ENCODE measurements around the gene GALE. TPM values are rescaled to one million over a fixed set of nuclear protein-coding genes. Genes with fewer than 3 reads are reported as not detected.
A peak's percentile ranks its signal among the peaks of the same experiment; 100 is the strongest.
"Not testable (repeated sequence)": the region's sequence is repeated elsewhere in the genome, so short reads cannot be mapped to it uniquely, and the experiment has no call there.

The GALE gene
- total RNA-seq, 1 experiment from 2014 or later = 36.2 TPM

DNA sequence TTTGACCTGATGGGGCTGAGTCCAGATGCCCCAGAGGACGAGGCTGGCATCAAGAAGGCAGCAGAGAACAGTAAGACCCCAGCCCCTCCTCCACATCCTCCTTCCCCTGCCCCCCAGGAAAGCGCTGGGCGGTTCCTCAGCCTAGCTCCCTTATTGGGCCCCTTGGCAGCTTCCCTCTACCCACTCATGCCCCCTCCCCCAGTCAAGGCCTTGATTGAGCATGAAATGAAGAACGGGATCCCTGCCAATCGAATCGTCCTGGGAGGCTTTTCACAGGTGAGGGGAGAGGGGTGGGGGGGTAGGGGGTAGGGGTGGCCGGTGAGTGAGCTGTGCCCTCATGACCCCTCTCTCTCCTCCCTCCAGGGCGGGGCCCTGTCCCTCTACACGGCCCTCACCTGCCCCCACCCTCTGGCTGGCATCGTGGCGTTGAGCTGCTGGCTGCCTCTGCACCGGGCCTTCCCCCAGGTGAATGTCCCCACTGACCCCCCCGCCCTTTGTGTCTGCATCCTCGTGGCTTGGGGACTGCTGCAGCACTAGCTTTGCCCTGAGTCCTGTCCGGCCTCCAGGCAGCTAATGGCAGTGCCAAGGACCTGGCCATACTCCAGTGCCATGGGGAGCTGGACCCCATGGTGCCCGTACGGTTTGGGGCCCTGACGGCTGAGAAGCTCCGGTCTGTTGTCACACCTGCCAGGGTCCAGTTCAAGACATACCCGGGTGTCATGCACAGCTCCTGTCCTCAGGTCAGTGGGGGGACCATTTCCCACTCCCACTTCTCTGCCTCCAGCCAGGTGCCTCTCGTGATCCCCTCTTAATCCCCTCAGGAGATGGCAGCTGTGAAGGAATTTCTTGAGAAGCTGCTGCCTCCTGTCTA is 6.5 kb downstream of the GALE start:
- DNase-seq (ENCODE audit: extremely low read depth, low read depth) = no peak

DNA sequence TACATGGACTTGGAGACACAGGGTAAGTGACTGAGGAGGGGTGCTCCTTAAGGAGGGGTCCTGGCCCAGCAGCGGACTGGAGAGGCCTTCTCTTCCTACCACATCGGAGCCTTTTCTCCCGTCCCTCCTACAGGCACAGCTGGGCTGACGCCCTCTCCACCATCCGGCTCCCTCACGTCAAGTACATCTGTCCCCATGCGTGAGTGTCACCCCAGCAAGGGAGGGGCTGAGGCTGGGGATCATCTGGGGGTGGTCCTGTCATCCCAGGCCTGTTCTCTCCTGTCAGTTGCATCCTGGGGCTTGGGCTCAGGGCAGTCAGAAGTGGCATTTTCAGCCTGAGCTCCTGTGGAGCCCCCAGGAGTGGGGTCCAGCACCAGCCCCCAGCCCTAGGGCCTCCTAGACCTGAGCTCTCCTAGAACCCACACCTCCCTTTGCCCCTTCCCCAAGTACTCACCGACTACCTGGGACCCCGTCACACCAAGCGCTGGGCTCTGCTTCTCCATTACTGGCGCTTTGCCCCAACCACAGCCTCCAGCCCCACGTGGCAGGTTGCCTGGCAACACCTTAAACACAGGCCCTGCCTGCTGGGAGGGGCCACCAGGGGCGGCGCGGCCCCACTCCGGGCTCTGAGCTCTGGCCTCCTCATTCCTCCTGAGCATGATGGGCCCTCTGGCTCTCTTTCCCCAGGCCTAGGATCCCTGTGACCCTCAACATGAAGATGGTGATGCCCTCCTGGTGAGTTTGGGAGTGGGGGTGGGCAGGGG is 7.4 kb downstream of the GALE start:
- DNase-seq (ENCODE audit: extremely low read depth, low read depth) = no peak

DNA sequence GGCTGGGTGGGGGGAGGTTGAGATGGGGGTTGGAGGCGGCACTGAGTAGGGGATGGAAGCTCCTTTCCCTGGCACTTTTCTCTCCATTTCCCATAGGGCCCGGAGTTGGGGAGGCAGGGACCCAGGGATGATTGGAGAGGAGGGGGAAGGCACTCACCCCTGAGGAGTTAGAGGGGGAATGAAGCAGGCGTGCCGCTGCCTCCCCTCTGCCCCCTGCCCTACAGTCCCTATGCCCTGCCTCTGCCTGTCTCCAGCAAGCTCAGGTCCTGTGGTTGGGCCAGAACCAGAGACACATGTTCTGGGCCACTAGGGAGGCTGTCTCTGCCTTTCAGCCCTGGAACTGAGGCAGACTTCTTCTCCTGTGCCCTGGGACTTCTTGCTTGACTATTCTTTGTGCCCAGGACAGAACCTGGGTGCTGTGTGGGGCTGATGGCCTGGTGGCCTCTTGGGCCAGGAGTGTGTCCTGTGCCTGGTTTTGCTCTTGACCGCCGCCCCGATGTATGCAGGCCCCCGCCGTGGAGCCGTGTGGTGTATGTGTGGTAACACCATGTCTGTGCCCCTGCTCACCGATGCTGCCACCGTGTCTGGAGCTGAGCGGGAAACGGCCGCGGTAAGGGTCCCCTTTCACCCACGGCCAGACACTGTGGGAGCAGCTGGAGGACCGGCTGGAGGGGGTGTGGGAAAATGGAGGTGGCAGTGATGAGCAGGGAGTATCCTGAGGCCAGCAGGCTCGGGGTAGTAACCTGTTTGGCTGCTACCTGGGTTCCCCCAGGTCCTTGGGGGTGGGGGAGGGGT is 8.2 kb downstream of the GALE start:
- no peak for DNase-seq (ENCODE audit: extremely low read depth, low read depth)

DNA sequence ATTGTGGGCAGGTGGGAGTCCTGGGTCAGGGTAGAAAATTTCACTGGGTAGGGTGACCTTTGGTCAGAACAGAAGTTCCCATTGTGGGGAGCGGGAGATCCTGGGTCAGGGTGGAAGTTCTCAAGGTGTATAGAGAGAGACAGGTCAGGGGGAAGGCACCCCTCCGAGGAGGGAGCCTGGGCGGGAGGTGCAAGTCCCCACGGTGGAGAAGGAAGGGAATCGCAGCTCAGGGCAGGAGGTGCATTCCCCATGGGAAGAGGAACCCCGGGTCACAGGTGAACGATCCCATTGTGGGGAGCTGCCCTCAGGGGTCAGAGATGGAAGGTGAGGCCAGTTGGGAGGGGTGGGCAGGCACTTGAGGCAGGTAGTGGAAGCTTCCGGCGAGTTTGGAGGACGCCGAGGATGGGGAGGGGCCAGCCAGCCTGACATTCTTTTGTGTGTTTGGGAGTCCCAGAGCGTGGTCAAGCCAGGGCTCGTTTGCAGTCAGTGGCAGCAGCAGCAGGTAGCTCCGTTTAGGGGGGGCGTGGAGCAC is 9.0 kb downstream of the GALE start:
- no peak for DNase-seq (ENCODE audit: extremely low read depth, low read depth)

DNA sequence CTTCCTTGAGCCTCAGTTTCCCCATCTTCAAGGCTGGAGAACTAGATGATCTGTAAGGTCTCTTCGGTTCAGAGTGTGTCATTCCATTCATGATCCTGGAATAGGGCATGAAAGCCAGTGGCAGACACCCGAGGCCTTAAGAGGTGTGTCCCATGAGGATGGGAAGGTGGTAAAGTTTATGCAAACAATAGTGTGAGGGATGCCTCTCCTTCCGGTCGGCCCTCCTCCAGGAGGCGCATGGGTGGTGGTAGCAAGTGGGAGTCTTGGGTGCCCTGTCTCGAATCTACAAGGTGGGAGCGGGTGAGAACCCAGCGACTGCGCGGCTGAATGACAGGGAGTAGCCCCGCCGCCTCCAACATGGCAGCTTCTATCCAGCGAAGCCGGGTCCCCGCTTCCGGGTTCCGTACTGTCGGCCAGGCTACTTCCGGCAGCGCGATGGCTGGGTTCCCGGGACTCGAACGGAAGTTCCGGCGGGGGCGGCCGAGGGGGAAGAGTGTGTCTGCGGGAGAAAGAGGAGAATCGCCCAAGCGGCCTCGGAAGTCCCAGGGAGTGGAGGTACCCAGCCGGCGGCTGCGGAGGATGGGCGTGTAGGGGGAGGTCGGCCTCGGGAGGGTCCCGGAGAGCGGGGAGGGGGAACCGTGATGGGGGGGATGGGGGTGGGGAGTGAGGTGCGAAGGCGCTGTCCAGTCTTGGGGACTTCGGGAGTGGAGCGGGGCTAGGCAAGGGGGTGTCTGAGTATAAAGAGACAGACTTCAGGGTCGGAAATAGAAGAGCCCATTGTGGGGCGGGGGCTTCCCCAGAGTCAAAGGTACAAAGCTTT is 9.6 kb downstream of the GALE start, which contains the start of gene LYPLA2:
Gene LYPLA2, plus strand, starts transcription at position 450 of the 820 bp plus-strand sequence. CDS start 1,538 bp downstream, outside the sequence.
- peak; percentile 75 for DNase-seq (ENCODE audit: extremely low read depth, low read depth)

DNA sequence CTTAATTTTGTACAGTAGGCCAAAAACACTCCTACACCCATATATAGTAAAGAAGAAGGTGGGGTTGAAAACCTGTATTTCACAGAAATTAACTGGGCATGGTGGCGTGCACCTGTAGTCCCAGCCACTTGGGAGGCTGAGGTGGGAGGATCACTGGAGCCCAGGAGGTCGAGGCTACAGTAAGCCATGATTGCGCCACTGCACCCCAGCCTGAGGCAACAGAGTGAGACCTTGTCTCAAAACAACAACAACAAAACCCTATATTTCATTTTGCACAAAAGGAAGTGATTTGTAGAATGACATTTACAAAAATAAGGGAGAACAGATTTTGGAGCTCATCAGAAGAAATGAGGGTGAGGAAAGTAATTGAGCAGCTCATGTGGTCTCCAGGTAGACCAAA is 11.9 kb downstream of the GALE start:
- no peak for DNase-seq (ENCODE audit: extremely low read depth, low read depth)

DNA sequence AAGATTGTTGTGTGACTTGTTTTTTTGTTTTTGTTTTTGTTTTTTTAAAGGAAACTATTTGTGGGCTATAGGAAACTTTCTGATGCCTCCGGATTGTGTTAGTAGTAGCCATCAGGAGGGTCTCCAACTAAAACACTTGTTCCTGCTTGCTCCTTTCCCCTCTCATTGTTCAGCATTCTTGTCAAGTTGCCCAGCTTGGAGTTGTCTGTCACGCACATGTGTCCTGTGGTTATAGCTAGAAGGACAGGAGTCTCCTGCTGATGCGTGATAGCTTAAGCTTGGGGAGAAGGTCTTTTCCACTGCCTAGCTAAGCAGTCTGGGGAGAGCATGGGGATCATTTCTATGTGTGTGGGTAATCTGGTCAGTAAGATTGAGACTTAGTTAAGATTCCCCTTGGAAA is 12.9 kb downstream of the GALE start:
- no peak for DNase-seq (ENCODE audit: extremely low read depth, low read depth)

DNA sequence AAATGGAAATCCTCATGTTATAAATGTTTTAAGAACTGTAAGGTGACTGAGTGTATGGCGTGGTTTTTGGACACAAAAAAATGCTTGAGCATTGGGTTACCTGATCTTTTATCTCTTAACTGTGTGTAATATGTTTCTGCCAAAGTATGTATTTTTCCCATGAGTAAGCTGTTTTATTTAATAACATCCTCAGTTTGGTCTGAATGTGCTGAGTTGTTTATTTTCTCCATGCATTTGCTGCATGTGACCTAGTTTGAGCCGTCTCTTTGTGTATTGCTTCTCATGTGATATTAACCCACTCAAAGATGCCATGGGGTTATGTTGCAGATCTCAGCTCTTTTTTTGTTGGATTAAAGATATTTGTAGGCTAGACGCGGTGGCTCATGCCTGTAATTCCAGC is 15.7 kb downstream of the GALE start:
- DNase-seq (ENCODE audit: extremely low read depth, low read depth) = no peak

DNA sequence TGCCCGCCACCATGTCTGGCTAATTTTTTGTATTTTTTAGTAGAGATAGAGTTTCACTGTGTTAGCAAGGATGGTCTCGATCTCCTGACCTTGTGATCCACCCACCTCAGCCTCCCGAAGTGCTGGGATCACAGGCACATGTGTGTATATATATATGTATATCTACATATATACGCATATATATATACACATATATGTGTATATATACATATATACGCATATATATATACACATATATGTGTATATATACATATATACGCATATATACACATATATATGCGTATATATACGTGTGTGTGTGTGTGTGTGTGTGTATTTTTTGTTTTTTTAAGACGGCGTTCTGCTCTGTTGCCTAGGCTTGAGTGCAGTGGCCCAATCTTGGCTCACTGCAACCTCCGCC is 17.4 kb downstream of the GALE start:
- not testable (repeated sequence) for DNase-seq (ENCODE audit: extremely low read depth, low read depth)

DNA sequence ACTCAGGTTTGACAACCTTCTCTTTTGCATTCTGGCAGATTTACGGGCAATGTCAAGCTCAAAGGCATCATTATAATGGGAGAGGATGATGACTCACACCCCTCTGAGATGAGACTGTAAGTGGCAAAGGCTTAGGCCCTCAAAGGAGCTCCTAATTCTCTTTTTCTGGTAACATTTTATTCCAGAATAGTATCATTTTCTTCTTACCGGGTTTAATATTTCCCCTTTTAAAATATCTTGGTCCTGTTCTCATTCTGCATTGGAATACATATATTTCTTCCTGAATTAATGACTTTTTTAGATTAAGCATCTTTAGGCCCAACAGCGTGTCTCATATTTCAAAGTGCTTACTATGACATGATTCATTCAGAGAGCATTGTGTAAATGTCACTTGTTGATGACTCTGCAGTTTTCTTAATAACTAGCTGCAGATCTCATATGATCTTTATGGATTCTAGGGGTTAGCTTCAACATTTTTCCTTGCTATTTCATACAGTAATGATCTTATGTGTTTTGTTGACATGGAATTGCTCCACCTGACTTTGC is 20.7 kb downstream of the GALE start:
- no peak for DNase-seq (ENCODE audit: extremely low read depth, low read depth)

DNA sequence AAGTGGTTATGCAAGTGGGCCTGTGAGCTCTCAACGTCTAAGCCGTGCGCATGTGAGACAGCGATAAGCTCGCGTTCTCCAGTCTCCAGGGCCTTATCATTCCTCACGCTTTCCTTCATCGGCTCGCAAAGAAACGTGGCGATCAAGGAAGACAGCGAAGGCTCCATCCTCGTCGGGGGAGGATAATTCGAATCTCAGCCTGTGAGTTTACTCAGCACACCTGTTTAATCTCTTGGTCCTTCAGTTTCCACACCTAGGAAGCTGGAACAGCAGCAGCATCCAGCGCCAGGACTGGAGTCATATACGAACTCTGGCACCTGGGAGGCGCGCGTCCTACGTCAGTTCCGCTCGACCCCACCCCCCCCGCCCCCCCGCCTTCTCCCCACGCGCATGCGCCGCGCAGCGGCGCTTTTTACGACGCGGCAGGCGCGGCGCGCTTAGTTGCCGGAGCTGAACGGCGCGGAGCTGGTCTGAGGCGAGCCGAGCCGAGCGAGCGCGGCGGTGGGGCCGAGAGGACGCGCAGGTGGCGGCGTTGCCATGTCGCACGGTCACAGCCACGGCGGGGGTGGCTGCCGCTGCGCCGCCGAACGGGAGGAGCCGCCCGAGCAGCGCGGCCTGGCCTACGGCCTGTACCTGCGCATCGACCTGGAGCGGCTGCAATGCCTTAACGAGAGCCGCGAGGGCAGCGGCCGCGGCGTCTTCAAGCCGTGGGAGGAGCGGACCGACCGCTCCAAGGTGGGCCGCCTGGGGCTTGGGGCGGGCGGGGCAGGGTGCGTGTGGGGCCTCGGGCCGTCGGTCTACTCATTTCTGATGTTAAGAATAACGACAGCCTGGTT is 22.4 kb downstream of the GALE start, which contains the start of gene PITHD1:
Gene PITHD1, plus strand, starts transcription at position 440 of the 836 bp plus-strand sequence. Its CDS starts 98 bp downstream, at position 538.
- peak; percentile 64 for DNase-seq (ENCODE audit: extremely low read depth, low read depth)

DNA sequence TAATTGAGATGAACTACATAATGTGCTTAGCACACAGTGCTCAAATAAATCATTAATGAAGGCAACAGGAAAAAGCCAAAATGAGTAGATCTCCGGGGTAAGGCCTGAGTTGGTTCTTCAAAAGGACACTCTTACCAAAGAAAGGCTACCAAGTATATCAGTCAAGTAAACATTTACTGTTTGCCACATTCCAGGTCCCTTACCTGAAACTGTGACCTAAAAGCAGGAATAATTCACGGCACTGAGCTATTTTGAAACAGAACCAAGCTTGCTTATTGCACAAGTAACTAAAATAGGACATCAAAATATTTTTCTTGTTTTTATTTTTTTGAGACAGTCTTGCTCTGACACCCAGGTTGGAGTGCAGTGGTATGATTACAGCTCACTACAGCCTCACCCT is 24.3 kb downstream of the GALE start:
- no peak for DNase-seq (ENCODE audit: extremely low read depth, low read depth)

DNA sequence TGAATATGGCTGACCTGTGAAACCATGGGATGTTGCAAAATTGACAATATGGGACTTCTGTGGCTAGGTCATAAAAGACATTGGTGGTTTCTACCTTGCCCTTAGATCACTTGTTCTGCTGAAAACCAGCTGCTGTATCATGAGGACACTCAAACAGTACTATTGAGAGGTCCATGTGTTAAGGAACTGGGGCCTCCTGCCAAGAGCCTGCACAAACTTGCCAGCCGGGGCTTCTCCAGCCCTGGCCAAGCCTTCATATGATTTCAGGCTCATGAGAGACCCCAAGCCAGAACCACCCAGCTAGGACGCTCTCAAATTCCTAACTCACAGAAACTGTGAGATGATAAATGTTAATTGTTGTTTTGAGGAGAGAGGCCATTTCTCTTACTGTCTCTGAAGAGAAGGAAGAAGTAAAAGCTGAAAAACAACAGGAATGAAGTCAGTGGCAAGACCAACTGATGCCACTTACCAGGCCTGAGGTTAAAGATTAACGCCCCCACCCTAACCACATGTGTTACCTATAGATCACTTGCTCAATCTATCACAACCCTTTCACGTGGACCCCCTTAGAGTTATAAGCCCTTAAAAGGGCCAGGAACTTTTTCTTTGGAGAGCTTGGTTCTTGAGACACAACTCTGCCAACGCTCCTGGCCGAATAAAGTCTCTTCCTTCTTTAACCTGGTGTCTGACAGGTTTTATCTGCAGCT is 26.2 kb downstream of the GALE start:
- DNase-seq (ENCODE audit: extremely low read depth, low read depth) = no peak

DNA sequence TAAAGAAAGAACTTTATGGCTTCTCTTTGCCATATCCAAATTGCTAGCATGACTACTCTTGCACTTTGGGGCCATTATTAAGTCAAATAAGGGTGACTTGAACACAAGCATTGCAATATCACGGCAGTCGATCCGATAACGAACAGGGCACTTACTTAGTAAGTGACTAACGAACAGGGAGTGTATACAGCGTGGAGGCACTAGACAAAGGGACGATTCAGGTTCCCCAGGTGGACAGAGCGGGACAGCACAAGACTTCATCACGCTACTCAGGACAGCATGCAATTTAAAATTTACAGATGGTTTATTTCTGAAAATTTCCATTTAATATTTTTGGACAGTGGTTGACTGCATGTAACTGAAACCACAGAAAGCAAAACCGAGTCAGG is 27.7 kb downstream of the GALE start:
- no peak for DNase-seq (ENCODE audit: extremely low read depth, low read depth)

DNA sequence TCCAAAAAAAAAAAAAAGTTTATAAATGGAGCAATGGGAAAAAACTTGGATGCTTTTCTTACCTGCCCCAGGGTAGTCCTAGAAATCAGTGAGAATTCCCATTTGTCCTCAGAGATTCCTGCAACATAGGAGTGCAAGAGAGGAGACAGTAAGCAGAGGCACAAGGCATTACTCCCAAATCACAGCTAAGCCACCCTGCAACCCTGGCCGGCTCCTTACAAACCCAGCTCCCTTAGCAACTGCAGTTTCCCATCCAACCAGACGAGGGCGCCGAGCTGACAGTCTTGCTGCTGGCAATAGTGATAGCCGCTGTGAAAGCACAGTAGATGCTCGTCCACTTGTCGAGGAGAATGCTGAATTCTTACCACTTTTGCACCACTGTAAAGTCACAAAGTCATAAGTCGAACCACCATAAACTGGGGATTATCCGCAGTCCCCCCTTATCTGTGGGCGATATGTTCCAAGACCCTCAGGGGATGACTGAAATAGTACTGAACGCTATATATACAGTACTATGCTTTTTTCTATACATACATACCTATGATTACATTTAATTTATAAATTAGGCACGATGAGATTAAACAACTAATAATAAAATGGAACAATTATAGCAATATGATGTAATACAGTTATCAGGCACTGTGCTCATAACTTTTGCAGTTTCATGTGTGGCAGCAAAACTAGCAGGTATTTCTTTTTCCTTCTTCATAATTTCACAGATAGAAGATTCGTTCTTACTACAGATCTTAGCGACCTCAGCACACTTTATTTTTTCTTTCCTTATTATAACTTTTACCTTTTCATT is 28.3 kb downstream of the GALE start:
- DNase-seq (ENCODE audit: extremely low read depth, low read depth) = peak; percentile 78

DNA sequence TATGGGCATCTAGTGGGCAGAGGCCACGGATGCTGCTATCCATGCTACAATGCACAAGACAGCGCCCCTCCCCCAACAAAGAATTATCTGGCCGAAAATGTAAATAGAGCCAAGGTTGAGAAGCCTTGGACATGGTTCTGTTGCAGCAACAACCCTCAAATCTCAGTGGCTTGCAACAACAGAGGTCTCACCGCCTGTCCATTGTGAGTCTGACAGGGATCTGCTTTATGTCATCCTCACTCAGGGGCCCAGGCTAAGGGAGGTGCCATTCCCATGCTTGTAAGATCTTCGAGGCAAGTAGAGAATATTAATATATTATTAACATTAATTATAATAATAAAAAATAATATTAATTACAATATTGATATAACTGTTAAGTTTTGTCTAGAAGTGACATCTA is 31.8 kb downstream of the GALE start:
- no peak for DNase-seq (ENCODE audit: extremely low read depth, low read depth)

DNA sequence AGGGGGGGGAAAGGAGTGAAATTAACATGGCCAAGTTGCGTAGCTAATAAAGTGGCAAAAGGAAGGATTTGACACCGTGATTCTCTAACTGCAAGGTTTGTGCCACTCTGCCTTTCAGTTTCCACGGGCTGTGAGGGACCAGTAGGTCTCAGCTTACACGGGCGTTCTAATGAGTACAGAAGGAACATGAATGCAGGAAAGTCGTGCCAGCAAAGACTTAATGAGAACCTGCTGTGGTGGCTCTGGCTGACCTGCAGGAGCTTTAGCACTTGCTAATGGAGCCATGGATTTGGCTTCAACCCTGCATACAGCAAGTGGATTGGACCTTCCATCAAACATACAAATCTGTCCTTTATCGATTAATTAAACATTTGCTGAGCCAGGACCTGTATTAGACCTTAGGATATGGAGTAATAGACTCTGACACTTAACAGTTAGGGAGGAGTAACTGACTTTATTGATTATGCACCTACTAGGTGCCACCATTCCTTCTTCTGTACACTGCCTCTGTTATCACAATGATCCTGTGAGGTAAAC is 37.4 kb downstream of the GALE start:
- no peak for DNase-seq (ENCODE audit: extremely low read depth, low read depth)

All from NCI-H460 (cell line).